Activated CD4-positive, alpha-beta memory T cell treated with anti-CD3 and anti-CD28 coated beads for 36 hours (primary cell): ENCODE data around the gene ZNF783. TPM values are rescaled to one million over a fixed set of nuclear protein-coding genes. Genes with fewer than 3 reads are reported as not detected.
"Not testable (repeated sequence)": the region's sequence is repeated elsewhere in the genome, so short reads cannot be mapped to it uniquely, and the experiment has no call there.

Experiments
- CTCF ChIA-PET: fragments of 350-600 bp; sonication (Branson Sonifier 250); formaldehyde crosslinking; loops from one replicate; lab custom pipeline; 2021; ENCODE audit warnings: antibody characterized with exemption, inconsistent platforms; lab: Charles Lee
- POLR2A ChIA-PET: fragments of 350-600 bp; sonication (Branson Sonifier 250); formaldehyde crosslinking; loops from one replicate; lab custom pipeline; 2021; ENCODE audit warnings: antibody characterized with exemption; lab: Charles Lee
- DNase-seq: peaks from one replicate; pipeline ENCODE4 v3.0.0-alpha.2; 2020
- H3K27ac Mint-ChIP-seq: one replicate; pipeline ENCODE4 v1.8.0; 2021; ENCODE audit warnings: mixed read lengths
- H3K27me3 Mint-ChIP-seq: one replicate; pipeline ENCODE4 v1.8.0; 2021; ENCODE audit warnings: mixed read lengths
- H3K36me3 Mint-ChIP-seq: one replicate; pipeline ENCODE4 v1.8.0; 2021; ENCODE audit warnings: mixed read lengths
- H3K4me1 Mint-ChIP-seq: one replicate; pipeline ENCODE4 v1.8.0; 2021; ENCODE audit warnings: low read depth, mixed read lengths
- H3K4me3 Mint-ChIP-seq: one replicate; pipeline ENCODE4 v1.8.0; 2021; ENCODE audit warnings: mild to moderate bottlenecking, mixed read lengths
- H3K9me3 Mint-ChIP-seq: one replicate; pipeline ENCODE4 v1.8.0; 2021; ENCODE audit warnings: mixed read lengths
- intact Hi-C: fragments of 100-400 bp; cut with micrococcal nuclease; formaldehyde crosslinking; loops from one replicate; pipeline ENCODE4 v1.15.1; 2023
- total RNA-seq, 2 experiments: library from RNA; stranded (reverse); gene quantifications; one replicate each; pipeline ENCODE4 v1.2.3, GENCODE V29; 2021

Gene ZNF783
- total RNA-seq, 2 experiments from 2014 or later, result 15.5 to 17.1 TPM

DNA sequence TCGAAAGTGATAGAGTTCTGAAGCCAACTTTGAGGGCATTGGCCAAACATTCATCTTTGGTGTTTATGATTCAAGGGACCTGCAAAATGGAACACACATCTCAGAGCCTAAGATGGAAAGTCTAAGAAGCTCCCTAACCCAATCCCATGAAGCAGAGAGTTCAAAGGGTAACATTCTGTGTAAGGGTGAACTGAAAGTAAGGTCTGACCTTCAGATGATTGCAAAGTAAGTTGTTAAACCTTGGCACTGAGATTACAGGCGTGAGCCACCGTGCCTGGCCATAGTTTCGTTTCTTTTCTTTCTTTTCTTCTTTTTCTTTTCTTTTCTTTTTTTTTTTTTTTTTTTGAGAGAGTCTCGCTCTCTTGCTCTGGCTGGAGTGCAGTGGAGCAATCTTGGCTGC lies 20.3 kb upstream of the ZNF783 start:
- intact Hi-C loops, result no loop called here
- peak overlapping the region; percentile 49 for H3K27ac Mint-ChIP-seq
- DNase-seq, result no peak
- CTCF ChIA-PET, result interaction anchor here (1.0 to 2.9 kb wide), 4 partner anchors 20 to 95 kb away, joined by 4 to 10 read pairs (median 6); partner anchors contain the start of genes ZNF282, ZNF398 and ZNF783
- H3K9me3 Mint-ChIP-seq, result peaks cover 8% of the 10 kb centered on the region
- peaks cover 55% of the 10 kb centered on the region for H3K4me1 Mint-ChIP-seq
- POLR2A ChIA-PET, result interaction anchor here (0.6 to 2.8 kb wide), 3 partner anchors 12 to 227 kb away, joined by 3 to 9 read pairs (median 5); partner anchors contain the start of gene ZNF783
- H3K36me3 Mint-ChIP-seq, result peaks cover 23% of the 10 kb centered on the region
- H3K27me3 Mint-ChIP-seq, result peaks cover 4% of the 10 kb centered on the region
- peak overlapping the region; percentile 48 for H3K4me3 Mint-ChIP-seq

DNA sequence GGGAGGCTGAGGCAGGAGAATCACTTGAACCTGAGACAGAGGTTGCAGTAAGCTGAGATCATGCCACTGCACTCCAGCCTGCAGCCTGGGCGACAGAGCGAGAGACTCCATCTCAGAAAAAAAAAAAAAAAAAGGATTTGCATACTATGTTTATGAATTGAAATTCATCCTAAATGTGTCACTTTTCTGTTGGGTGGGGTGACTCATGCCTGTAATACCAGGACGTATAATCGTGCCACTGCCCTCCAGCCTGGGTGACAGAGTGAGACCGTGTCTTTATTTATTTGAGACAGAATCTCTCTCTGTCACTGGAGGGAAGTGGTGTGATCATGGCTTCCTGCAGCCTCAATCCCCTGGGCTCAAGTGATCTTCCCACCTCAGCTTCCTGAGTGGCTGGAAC lies 16.8 kb upstream of the ZNF783 start:
- H3K4me3 Mint-ChIP-seq, result peak overlapping the region; percentile 43
- CTCF ChIA-PET, result interaction anchor here (1.5 to 2.2 kb wide), 2 partner anchors 16 to 35 kb away, joined by 5 to 6 read pairs; partner anchors contain the start of gene ZNF783

GRCh38 chr7:149245744-149246143 lies 16.3 kb upstream of the ZNF783 start:
- POLR2A ChIA-PET, result interaction anchor here (1.0 to 6.1 kb wide), 5 partner anchors 16 to 377 kb away, joined by 3 to 62 read pairs (median 7); partner anchors contain the start of genes ZNF282 and ZNF783
- Mint-ChIP-seq H3K4me1 (peaks cover 64% of the 10 kb centered on the region), H3K27me3 (no peaks in the 10 kb centered on the region), H3K27ac (peak overlapping the region; percentile 91), H3K9me3 (peaks cover 8% of the 10 kb centered on the region), H3K4me3 (peak overlapping the region; percentile 43), H3K36me3 (peaks cover 32% of the 10 kb centered on the region)
- no peak for DNase-seq
- CTCF ChIA-PET, result interaction anchor here (0.7 to 2.2 kb wide), 3 partner anchors 16 to 50 kb away, joined by 3 to 6 read pairs (median 5); partner anchors contain the start of gene ZNF783
- intact Hi-C loops, result loop anchor here (1.0 to 5.0 kb wide), 6 partner anchors 16 to 377 kb away; partner anchors contain the start of gene ZNF398

More for the DNA sequence above, 16.8 kb upstream of the ZNF783 start:
- POLR2A ChIA-PET, result interaction anchor here (0.7 to 6.1 kb wide), 7 partner anchors 16 to 377 kb away, joined by 3 to 62 read pairs (median 5); partner anchors contain the start of genes ZNF282 and ZNF783
- peaks cover 66% of the 10 kb centered on the region for H3K4me1 Mint-ChIP-seq
- H3K27ac Mint-ChIP-seq, result peak overlapping the region; percentile 91
- H3K27me3 Mint-ChIP-seq, result no peaks in the 10 kb centered on the region
- peak; percentile 82 for DNase-seq
- H3K9me3 Mint-ChIP-seq, result peaks cover 8% of the 10 kb centered on the region
- peaks cover 30% of the 10 kb centered on the region for H3K36me3 Mint-ChIP-seq
- intact Hi-C loops, result loop anchor here (1.0 to 5.0 kb wide), 6 partner anchors 16 to 377 kb away; partner anchors contain the start of gene ZNF398

GRCh38 chr7:149248777-149249176 lies 13.2 kb upstream of the ZNF783 start:
- ChIA-PET CTCF (interaction anchor here (1.2 to 3.9 kb wide), 4 partner anchors 13 to 53 kb away, joined by 4 to 32 read pairs (median 7); partner anchors contain the start of genes ZNF282 and ZNF783), POLR2A (interaction anchor here (1.3 to 6.1 kb wide), 4 partner anchors 8 to 173 kb away, joined by 3 to 62 read pairs (median 8); partner anchors contain the start of gene ZNF783)
- H3K27ac Mint-ChIP-seq, result peak overlapping the region; percentile 91
- no peaks in the 10 kb centered on the region for H3K27me3 Mint-ChIP-seq
- DNase-seq, result peak; percentile 67
- no peaks in the 10 kb centered on the region for H3K9me3 Mint-ChIP-seq
- H3K36me3 Mint-ChIP-seq, result peaks cover 30% of the 10 kb centered on the region
- intact Hi-C loops, result loop anchor here (1.0 to 5.0 kb wide), 4 partner anchors 9 to 374 kb away; partner anchors contain the start of genes ZNF212 and ZNF398
- H3K4me1 Mint-ChIP-seq, result peaks cover 51% of the 10 kb centered on the region
- H3K4me3 Mint-ChIP-seq, result peak overlapping the region; percentile 34

DNA sequence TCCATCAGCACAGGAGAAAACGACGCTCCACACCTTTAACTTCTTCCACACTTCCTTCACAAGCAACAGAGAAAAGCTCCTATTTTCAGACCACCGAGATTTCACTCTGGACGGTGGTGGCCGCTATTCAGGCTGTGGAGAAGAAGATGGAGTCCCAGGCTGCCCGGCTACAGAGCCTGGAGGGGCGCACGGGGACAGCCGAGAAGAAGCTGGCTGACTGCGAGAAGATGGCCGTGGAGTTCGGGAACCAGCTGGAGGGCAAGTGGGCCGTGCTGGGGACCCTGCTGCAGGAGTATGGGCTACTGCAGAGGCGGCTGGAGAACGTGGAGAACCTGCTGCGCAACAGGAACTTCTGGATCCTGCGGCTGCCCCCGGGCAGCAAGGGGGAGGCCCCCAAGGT lies 11.8 kb upstream of the ZNF783 start:
- H3K27me3 Mint-ChIP-seq, intact Hi-C loops, DNase-seq, H3K9me3 Mint-ChIP-seq, H3K4me3 Mint-ChIP-seq: not testable (repeated sequence)
- Mint-ChIP-seq H3K4me1 (peaks cover 44% of the 10 kb centered on the region), H3K36me3 (peaks cover 27% of the 10 kb centered on the region), H3K27ac (peak overlapping the region; percentile 54)
- POLR2A ChIA-PET, result interaction anchor here (0.6 to 6.1 kb wide), 2 partner anchors 11 to 93 kb away, joined by 3 to 62 read pairs; partner anchors contain the start of gene ZNF783
- CTCF ChIA-PET, result interaction anchor here (1.4 to 3.9 kb wide), 2 partner anchors 12 to 17 kb away, joined by 3 to 32 read pairs; partner anchors contain the start of gene ZNF783

GRCh38 chr7:149251518-149251917 lies 10.5 kb upstream of the ZNF783 start:
- intact Hi-C loops, H3K4me3 Mint-ChIP-seq, H3K9me3 Mint-ChIP-seq, H3K27ac Mint-ChIP-seq, H3K27me3 Mint-ChIP-seq, DNase-seq: not testable (repeated sequence)
- CTCF ChIA-PET, result interaction anchor here (1.0 kb wide), 1 partner anchor 10 kb away, joined by 3 read pairs; the partner anchor contains the start of gene ZNF783
- Mint-ChIP-seq H3K4me1 (peaks cover 34% of the 10 kb centered on the region), H3K36me3 (peaks cover 30% of the 10 kb centered on the region)
- POLR2A ChIA-PET, result interaction anchor here (1.5 kb wide), 1 partner anchor 10 kb away, joined by 5 read pairs; the partner anchor contains the start of gene ZNF783

GRCh38 chr7:149252378-149252777 lies 9.6 kb upstream of the ZNF783 start:
- POLR2A ChIA-PET, result interaction anchor here (1.5 to 2.3 kb wide), 2 partner anchors 9 to 23 kb away, joined by 5 to 8 read pairs; partner anchors contain the start of gene ZNF783
- Mint-ChIP-seq H3K9me3 (no peaks in the 10 kb centered on the region), H3K4me3 (no peak overlapping the region), H3K4me1 (peaks cover 36% of the 10 kb centered on the region), H3K27me3 (no peaks in the 10 kb centered on the region), H3K27ac (no peak overlapping the region), H3K36me3 (peaks cover 30% of the 10 kb centered on the region)
- no peak for DNase-seq
- CTCF ChIA-PET, result no interaction called here
- intact Hi-C loops, result no loop called here

- no peak for DNase-seq
- Mint-ChIP-seq H3K36me3 (peaks cover 26% of the 10 kb centered on the region), H3K27me3 (no peaks in the 10 kb centered on the region), H3K9me3 (no peaks in the 10 kb centered on the region), H3K4me3 (no peak overlapping the region), H3K4me1 (peaks cover 23% of the 10 kb centered on the region), H3K27ac (no peak overlapping the region)
- intact Hi-C loops, result no loop called here
- ChIA-PET CTCF (interaction anchor here (1.0 to 1.1 kb wide), 2 partner anchors 8 to 31 kb away, joined by 3 to 4 read pairs; no protein-coding TSS in a partner anchor), POLR2A (interaction anchor here (2.3 kb wide), 1 partner anchor 25 kb away, joined by 8 read pairs; no protein-coding TSS in a partner anchor)
Measured at GRCh38 chr7:149253665-149254064, 8.3 kb upstream of the ZNF783 start.

DNA sequence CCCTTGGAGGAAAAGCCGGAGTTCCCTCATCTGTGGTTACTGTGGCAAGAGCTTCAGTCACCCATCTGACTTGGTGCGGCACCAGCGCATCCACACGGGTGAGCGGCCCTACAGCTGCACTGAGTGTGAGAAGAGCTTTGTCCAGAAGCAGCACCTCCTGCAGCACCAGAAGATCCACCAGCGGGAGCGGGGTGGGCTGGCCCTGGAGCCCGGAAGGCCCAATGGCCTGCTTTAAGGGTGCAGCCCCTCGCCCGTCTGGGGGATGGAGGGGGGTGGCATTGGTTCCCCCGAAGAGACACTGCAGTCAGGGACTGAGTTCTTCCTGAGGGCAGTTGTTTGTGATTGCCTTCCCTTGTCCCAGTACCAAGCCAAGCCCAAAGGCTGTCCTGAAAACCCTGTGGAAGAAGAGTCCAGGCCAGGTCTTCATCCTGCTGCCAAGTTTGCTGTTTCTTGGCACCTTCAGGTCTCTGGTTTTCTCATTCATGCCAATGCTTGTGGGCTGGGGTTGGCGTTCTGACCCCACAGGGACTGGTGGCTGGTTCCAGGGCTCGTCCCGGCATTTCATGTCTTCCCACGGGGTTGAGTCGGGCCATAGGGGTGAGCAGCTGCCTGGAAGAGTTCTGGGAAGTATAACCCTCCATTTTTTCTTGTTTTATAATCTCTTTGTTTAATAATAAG lies 7.7 kb upstream of the ZNF783 start:
- POLR2A ChIA-PET, result interaction anchor here (2.3 kb wide), 1 partner anchor 25 kb away, joined by 8 read pairs; no protein-coding TSS in a partner anchor
- peaks cover 18% of the 10 kb centered on the region for H3K4me1 Mint-ChIP-seq
- intact Hi-C loops, result no loop called here
- H3K27ac Mint-ChIP-seq, result no peak overlapping the region
- no peaks in the 10 kb centered on the region for H3K9me3 Mint-ChIP-seq
- peaks cover 26% of the 10 kb centered on the region for H3K36me3 Mint-ChIP-seq
- CTCF ChIA-PET, result no interaction called here
- no peak overlapping the region for H3K4me3 Mint-ChIP-seq
- no peaks in the 10 kb centered on the region for H3K27me3 Mint-ChIP-seq
- DNase-seq, result no peak

- CTCF ChIA-PET, result no interaction called here
- no peak for DNase-seq
- Mint-ChIP-seq H3K27ac (no peak overlapping the region), H3K27me3 (no peaks in the 10 kb centered on the region), H3K4me1 (peaks cover 17% of the 10 kb centered on the region), H3K4me3 (no peak overlapping the region), H3K9me3 (no peaks in the 10 kb centered on the region), H3K36me3 (peaks cover 24% of the 10 kb centered on the region)
- intact Hi-C loops, result no loop called here
- POLR2A ChIA-PET, result no interaction called here
Measured at GRCh38 chr7:149255174-149255573, 6.8 kb upstream of the ZNF783 start.

DNA sequence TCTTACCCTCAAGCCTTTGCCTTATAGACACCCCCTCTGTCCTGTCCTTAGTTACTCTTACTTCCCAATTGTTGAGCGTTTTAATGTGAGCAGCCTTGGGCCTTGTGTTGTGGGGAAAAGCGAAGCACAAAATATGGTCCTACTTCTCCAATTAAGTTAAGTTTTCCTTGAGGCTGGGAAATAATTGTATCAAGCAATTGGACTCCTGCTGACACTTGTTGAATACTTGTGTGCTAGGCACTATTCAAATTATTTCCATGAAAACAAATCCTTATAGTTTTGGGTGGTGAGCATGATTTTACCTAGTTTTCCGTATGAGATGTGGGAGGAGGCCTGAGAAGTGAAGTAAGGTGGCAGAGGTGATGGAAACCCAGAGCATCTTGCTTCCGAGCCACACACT lies 5.4 kb upstream of the ZNF783 start:
- Mint-ChIP-seq H3K27me3 (no peaks in the 10 kb centered on the region), H3K36me3 (peaks cover 18% of the 10 kb centered on the region), H3K4me1 (peaks cover 26% of the 10 kb centered on the region), H3K4me3 (no peak overlapping the region), H3K27ac (no peak overlapping the region), H3K9me3 (no peaks in the 10 kb centered on the region)
- CTCF ChIA-PET, result no interaction called here
- DNase-seq, result no peak
- POLR2A ChIA-PET, result no interaction called here
- intact Hi-C loops, result no loop called here
